ENCODE results near the gene SFMBT2.

DNA sequence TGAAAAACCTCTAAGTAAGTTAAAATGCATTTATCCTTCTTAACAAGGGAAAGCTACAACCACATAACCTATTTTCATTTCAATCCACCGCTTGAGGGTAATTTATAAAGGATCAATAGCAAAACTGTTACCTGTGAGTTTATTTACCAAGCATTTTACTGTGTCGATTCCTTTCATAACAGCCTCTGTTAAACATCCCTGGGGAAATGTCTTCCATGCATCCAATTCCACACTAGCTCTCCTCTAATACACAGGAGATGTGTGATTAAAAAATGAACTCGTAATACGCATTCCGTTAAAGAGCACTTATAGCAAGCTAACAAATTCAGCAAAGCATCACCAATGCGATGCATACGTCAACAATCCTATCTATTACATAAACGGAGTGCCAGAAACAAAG, 185.7 kb downstream of the SFMBT2 start:
- TF ChIP-seq, protein P1, sequence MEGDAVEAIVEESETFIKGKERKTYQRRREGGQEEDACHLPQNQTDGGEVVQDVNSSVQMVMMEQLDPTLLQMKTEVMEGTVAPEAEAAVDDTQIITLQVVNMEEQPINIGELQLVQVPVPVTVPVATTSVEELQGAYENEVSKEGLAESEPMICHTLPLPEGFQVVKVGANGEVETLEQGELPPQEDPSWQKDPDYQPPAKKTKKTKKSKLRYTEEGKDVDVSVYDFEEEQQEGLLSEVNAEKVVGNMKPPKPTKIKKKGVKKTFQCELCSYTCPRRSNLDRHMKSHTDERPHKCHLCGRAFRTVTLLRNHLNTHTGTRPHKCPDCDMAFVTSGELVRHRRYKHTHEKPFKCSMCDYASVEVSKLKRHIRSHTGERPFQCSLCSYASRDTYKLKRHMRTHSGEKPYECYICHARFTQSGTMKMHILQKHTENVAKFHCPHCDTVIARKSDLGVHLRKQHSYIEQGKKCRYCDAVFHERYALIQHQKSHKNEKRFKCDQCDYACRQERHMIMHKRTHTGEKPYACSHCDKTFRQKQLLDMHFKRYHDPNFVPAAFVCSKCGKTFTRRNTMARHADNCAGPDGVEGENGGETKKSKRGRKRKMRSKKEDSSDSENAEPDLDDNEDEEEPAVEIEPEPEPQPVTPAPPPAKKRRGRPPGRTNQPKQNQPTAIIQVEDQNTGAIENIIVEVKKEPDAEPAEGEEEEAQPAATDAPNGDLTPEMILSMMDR (IDR thresholded peaks at IDR 0.05), result no peak
- no peak for TF ChIP-seq POLR2AphosphoS5 (IDR thresholded peaks at IDR 0.05)

Measured in esophagus muscularis mucosa (tissue), 3 donors.